22Rv1 (cell line): ENCODE data around the gene KRTAP19-7.

Experiments used
- CTCF ChIP-seq: fragments of 450-650 bp; IDR thresholded peaks from 2 replicates; pipeline ENCODE4 v1.5.1; 2017; ENCODE audit warnings: mild to moderate bottlenecking
- ZFX ChIP-seq: fragments of 450-650 bp; IDR thresholded peaks from 2 replicates; pipeline ENCODE4 v1.6.1; 2017; ENCODE audit warnings: antibody characterized with exemption, borderline replicate concordance

DNA sequence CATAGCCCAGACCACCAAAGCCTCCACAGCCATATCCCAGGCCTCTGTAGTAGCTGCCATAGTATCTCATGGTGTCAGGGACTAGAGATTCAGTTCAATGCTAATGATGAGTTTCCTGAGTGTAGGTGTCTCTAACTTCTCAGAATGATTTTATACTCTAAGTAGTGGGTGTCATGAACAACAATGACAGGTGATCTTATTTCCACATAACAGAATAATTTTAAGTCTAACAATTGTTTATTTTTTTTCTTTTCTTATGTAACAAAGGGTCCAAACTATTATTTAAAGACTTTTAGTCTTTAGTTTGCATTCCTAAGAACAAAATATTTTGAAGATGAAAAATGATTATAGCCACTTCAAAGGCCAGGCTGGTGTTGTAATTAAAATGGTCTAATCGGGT is 19.4 kb downstream of the KRTAP19-7 start, which contains the start of gene KRTAP19-6:
- TF ChIP-seq CTCF (no peak), ZFX (no peak)
